ENCODE measurements around the gene TRHDE.

DNA sequence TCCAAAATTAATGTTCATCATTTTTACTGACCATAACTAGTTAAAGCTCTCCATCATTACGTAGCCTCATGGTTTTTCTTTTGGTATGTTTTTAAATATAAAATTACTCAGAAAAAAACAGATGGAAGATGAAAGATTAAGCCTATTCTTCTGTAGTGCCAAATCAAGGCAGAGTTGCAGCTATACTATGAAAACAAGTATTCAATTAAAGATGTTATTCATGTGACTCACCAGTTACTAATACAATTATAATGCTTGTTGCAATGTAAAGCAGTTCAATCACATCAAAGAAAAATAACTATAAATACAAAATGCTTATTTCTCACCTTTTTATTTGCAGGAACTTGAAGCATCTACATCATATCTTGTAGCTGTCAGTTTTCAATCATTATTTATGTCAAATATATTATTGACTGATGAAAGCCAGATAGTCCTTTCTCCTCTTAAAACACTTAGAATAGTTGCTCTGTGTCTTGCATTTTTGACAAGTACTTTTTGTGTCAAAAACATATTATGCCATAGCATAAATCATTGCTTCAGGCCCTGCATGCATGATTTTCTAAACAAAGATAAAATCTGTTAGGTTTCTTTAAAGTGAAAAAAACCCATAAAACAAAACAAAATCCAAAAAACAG lies 36.0 kb upstream of the TRHDE start:
- TF ChIP-seq CTCF (IDR thresholded peaks at IDR 0.05) (no peak), MAX (CRISPR knock-in tag; IDR thresholded peaks at IDR 0.05) (no peak)
